HG03135 (cell line): Measurements from ENCODE around the gene THOC1.

Experiments
- ATAC-seq: cut with Tn5 transposase; IDR thresholded peaks from one replicate; pipeline ENCODE4 v1.9.1; 2021; ENCODE audit warnings: mild to moderate bottlenecking, moderate library complexity; ENCODE audit not compliant: unreplicated experiment

Gene THOC1

GRCh38 chr18:215448-216010 is 52.3 kb downstream of the THOC1 start:
- ATAC-seq, result no peak

GRCh38 chr18:213966-214365 is 53.9 kb downstream of the THOC1 start:
- ATAC-seq, result no peak

DNA sequence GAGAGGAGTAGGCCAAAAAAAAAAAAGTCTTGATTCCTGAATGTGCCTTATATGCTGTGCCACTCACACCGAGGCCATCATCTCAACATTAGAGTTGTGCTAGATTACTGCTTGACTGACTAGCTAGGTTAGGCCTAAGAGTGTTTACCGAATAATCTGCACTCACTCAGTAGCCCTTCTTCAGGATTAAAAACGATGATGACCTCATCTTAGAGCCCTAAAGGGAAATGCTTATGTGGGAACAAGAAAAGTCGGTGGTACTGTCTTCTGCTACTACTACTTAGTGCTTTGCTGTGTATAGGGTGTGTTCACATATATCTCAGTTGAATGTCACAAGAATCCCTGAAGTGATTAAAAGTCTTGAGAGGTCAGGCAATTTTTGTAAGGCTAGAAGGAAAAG is 54.3 kb downstream of the THOC1 start:
- no peak for ATAC-seq

DNA sequence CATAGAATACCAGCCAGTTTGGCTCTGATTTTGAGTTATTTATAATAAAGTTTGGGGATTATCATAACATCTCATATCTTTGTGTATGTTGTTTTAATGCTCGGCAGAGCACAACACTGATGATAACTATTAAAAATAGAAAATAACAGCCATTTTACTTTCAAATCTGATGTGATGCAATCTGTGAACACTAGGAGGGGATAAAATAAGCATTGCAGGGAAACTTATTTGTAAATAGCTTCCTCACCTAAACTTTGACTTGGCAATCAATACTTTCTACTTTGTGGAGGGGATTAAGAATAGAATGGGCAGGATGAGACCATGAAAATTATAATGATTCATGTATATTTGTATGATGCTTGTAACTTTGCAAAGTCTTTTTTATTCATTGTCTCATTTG is 55.1 kb downstream of the THOC1 start:
- ATAC-seq, result no peak

- ATAC-seq, result no peak
Observed at GRCh38 chr18:211582-211981, 56.3 kb downstream of the THOC1 start.

GRCh38 chr18:210733-211132 is 57.1 kb downstream of the THOC1 start:
- ATAC-seq, result no peak

GRCh38 chr18:210075-210474 is 57.8 kb downstream of the THOC1 start:
- ATAC-seq, result no peak

GRCh38 chr18:199768-200167 is 68.1 kb downstream of the THOC1 start:
- no peak for ATAC-seq

- ATAC-seq, result no peak
Observed at GRCh38 chr18:199214-199613, 68.6 kb downstream of the THOC1 start.

DNA sequence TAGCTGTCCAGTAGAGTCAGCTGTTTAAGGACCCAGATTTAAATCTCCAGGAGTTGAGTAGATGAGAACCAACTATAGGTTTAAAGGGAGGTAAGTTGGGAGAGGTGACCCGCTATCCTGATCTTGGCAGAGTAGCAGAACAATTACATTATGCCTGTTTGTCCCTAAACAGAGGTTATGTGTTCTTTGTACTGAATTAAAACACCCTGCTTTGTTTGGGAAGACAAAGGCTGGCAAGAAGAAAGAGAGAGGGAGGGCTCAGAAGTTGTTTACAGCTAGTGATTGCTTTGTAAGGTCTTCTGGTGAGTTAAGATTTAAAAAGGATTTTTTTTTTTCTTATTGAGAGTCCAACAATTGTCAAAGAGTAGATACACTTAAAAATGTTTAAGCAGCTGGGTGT is 72.2 kb downstream of the THOC1 start:
- no peak for ATAC-seq

GRCh38 chr18:192801-193200 is 75.0 kb downstream of the THOC1 start:
- no peak for ATAC-seq

GRCh38 chr18:191725-192124 is 76.1 kb downstream of the THOC1 start:
- ATAC-seq, result no peak

GRCh38 chr18:189254-189653 is 78.6 kb downstream of the THOC1 start:
- ATAC-seq, result no peak

DNA sequence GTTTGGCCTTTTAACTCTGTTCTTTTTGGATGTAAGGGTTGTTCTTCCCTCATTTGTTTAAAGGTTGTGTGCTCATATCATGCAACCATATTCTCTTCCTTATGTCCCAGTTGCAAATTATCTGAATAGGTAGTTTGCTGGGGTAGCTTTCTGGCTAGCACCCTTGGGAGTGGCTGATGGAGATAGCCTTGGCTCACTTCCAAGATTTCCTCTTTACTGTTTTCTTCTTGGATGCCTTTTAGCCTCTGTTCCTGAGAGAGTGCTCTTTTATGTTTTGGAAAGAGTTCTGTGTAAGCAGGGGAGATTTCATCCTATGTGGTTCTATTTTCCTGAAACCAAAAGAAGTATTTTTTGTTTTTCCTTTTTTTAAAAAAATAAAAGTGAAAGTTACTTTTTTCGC is 84.1 kb downstream of the THOC1 start:
- ATAC-seq, result no peak

DNA sequence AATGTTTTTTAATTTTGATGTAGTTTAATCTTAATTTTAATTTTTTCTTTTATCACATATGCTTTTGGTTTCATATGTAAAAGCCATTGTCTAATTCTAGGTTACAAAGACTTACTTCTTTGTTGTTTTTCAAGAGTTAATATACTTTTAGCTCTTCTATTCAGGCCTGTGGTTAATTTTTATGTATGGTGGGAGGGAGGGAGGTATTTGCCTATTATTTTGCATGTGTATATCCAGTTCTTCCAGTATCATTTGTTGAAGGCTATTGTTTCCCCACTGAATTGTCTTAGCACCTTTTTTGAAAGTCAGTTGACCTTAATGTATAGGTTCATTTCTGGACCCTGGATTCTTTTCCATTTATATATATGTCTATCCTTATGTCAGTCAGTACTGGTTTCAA is 86.1 kb downstream of the THOC1 start:
- no peak for ATAC-seq

DNA sequence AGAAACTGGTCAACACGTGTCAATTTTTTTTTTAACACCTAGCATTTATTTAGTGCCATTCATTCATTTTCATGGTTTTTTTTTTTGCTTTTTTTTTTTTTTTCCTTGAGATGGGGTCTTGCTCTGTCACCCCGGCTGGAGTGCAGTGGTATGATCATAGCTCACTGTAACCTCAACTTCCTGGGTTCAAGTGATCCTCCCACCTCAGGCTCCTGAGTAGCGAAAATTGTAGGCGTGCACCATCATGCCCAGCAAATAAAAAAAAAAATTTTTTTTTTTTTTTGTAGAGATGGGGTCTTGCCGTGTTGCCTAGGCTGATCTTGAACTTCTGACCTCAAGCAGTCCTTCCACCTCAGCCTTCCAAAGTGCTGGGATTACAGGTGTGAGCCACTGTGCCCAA is 88.3 kb downstream of the THOC1 start:
- ATAC-seq, result no peak

DNA sequence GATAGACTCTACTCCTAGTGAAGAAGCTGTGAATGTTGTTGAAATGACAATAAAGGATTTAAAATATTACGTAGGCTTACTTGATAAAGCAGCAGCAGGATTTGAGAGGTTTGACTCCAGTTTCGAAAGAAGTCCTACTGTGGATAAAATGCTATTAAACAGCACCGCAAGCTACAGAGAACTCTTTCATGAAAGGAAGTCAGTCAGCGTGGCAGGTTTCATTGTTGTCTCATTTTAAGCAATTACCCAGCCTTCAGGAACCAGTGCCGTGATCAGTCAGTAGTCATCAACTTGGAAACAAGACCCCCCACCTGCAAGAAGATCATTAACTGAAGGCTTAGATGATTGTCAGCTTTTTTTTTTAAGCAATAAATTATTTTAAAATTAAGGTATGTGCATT is 95.5 kb downstream of the THOC1 start:
- no peak for ATAC-seq
